GM18909 (cell line): ENCODE measurements around the gene STH.

Source experiments
- ATAC-seq: cut with Tn5 transposase; IDR thresholded peaks from one replicate; pipeline ENCODE4 v1.9.1; 2021; ENCODE audit warnings: mild to moderate bottlenecking; ENCODE audit not compliant: unreplicated experiment, poor library complexity

Gene STH

DNA sequence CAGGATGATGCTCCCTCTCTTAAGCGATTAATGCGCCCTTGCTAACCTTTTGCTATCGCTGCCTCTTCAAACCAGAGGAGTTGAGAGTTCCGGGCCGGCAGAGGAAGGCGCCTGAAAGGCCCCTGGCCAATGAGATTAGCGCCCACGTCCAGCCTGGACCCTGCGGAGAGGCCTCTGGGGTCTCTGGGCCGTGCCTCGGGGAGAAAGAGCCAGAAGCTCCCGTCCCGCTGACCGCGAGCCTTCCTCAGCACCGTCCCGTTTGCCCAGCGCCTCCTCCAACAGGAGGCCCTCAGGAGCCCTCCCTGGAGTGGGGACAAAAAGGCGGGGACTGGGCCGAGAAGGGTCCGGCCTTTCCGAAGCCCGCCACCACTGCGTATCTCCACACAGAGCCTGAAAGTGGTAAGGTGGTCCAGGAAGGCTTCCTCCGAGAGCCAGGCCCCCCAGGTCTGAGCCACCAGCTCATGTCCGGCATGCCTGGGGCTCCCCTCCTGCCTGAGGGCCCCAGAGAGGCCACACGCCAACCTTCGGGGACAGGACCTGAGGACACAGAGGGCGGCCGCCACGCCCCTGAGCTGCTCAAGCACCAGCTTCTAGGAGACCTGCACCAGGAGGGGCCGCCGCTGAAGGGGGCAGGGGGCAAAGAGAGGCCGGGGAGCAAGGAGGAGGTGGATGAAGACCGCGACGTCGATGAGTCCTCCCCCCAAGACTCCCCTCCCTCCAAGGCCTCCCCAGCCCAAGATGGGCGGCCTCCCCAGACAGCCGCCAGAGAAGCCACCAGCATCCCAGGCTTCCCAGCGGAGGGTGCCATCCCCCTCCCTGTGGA lies 16.0 kb upstream of the STH start:
- no peak for ATAC-seq

DNA sequence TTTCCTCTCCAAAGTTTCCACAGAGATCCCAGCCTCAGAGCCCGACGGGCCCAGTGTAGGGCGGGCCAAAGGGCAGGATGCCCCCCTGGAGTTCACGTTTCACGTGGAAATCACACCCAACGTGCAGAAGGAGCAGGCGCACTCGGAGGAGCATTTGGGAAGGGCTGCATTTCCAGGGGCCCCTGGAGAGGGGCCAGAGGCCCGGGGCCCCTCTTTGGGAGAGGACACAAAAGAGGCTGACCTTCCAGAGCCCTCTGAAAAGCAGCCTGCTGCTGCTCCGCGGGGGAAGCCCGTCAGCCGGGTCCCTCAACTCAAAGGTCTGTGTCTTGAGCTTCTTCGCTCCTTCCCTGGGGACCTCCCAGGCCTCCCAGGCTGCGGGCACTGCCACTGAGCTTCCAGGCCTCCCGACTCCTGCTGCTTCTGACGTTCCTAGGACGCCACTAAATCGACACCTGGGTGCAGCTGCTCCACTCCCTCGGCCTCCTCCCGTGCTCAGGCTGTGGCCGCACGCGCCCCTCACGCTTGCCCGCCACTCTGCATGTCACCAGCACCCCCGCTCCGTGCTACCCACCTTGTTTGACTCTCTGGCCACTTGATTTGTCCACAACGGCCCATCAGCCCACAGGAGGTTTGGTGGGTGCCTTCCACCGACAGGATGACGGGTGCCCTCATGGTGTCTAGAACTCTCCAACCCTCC lies 15.3 kb upstream of the STH start:
- no peak for ATAC-seq

DNA sequence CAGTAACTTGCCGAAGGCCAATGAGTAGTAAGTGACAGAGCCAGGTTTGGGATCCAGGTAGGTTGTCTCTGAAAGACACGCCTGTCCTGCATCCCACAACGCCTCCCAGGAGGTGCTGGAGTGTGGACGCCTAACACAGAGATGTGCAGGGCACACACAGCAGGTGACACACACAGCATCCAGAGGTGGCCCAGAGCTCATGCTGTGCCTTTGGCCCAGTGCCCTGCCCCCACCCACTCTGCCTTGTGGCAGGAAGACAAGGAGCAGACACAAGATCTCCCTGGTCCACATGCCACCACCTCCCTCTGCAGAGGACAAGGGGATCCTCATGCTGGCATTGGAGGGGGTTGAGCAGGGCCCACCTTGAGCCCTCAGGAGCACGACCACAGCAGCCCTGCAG lies 14.7 kb upstream of the STH start:
- ATAC-seq = no peak

DNA sequence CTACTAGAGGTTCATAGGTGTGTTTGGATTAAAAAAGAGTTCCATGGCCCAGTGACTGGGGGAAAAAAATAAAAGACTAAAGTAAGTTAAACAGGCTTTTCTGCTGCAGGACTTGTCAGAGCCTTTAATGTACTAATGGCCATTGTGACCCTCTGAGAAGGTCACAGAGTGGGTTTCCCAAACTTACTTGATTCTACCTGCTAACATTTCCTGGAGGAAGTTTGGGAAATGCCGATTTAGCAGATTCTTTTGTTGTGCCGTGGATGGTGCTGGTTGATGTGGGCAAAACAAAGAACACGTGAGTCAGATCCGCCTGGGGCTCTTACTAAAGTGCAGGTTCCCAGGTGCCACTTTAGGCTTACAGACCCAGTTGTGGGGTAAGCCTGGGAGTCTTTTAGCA lies 13.6 kb upstream of the STH start:
- no peak for ATAC-seq

DNA sequence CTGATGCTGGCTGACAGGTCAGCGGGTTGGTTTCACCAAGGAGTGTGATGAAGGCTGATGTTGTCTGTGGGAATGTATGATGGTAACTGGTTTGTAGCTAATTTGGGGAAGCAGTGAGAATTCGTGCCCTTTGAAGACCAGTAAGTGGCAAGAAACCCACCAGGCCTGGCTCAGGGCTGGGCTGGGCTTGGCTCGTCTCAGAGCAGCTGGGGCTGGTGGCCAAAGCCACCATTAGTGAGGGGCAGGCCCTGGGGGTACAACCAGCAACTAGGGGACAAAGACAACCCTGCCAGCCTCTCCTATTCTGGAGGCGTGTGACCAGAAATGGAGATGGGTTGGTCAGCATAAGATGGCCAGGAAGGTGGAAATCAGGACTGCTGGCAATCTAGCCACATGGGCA lies 13.0 kb upstream of the STH start:
- no peak for ATAC-seq

DNA sequence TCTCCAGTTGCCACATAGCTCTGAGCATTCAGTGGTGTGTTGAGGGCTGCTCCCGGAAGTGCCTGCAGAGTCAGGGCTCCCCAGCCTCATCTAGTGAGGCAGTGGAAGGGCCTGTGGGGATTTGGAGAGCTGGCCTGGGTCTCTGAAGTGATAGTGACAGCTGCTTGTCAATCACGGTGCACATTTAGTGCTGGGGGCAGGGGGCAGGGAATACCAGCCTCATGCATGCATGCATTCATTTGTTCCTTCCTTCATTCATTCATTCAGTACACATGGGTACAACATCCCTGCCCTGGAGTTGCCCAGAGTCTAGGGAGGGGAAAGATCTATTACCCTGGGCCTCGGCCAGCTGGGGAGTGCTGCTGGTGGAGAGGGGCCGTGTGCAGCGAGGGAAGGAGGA lies 11.3 kb upstream of the STH start:
- no peak for ATAC-seq

DNA sequence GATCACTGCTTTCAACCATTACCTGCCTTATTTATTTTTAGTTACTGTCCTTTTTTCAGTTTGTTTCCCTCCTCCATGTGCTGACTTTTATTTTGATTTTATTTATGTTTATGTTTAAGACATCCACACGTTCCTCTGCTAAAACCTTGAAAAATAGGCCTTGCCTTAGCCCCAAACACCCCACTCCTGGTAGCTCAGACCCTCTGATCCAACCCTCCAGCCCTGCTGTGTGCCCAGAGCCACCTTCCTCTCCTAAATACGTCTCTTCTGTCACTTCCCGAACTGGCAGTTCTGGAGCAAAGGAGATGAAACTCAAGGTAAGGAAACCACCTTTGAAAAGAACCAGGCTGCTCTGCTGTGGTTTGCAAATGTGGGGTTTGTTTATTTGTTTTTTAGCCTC lies 9.3 kb upstream of the STH start:
- ATAC-seq = no peak

DNA sequence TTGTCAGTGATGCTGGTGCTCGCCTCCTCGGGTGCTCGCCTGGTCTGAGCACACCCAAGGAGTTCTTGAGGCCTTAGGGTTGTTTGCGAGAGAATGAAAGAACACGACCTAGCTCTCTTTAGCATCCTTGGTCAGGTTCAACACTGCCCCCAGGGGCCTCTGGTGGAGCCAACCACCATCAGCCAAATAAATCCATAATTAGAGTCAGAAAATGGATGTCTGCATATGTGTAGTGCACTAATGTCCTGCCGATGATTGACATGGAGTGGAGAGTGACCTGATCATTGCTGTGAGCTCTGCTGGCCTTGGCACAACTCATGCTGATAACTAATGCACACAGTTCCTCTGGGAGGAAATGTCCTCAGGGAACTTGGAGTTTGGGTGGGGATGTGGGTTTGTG lies 8.2 kb upstream of the STH start:
- no peak for ATAC-seq

DNA sequence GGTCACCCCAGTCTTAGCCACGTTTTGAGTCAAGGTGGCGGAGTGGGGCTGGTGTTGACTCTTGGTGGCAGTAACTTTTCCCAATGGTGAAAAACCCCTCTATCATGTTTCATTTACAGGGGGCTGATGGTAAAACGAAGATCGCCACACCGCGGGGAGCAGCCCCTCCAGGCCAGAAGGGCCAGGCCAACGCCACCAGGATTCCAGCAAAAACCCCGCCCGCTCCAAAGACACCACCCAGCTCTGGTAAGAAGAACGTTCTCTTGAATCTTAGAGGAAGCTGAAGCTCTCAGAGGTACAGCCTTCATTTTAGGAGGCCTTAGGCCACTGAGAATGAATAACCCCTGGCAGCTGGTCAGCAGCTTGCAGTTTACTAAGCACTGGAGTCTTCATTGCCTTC lies 7.7 kb upstream of the STH start:
- ATAC-seq = no peak

DNA sequence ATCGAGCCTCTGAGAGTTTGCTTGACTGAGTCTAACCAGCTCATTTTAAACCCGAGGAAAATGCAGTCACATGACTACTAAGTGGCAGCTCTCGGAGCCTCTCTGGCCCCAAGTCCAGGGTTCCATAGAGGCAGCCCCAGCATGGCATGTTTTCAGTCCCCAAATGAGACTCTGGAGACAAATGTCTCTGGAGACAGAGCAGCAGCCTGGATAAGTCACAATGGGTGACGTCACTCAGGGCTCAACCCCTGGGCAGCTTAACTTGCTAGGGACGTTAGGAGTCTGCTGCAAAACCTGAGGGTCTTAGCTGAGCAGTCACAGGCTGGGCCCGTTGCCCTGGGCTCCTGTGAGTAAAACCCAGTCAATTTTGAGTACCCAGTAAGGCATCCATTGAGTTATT lies 6.9 kb upstream of the STH start:
- no peak for ATAC-seq

DNA sequence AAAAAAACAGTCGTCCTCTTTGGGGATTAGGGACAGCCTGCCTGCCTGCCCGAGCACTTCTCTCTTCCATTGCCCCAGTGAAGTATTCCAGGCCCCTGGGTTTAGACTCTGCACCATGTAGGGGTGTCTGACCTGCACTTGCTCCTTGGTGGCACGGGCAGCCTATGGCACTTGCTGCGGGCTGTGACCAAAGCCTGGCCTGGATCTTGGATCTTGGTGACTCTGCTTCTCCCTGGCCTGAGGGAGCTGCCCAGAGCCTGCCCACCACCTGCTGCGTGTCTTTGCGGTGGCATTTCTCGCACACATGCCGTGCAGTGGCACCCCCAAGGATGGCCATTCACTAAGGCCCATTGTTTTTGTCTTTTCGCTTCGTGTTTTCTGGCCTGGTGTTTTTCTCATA lies 6.1 kb upstream of the STH start:
- no peak for ATAC-seq

DNA sequence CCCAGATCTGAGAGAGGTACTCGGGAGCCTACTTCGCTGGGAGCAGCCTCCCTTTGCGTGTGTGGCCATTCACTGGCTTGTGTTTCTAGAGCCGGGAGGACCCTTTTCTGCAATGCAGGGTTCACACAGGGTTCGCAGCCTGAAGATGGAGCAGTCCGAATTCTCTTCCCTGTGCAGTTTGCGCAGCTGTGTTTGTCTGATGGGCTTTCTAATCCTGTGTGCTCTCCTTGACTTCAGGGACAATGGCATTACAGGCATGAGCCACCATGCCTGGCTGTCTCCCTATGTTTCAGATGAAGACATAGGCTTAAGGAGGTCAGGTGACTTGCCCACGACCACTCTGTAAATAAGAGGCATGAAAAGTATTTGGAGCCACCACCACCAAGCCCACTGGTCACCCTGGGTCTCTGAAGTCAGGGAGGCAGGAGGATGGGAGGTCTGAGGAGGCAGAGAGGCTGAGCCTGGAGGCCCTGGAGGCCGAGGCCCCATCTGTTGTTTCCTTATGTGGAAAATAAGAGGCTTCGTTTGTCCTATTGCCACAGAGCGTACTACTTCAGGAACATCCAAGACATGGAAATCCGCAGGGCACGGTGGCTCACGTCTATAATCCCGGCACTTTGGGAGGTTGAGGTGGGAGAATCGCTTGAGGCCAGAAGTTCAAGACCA lies 5.0 kb upstream of the STH start:
- no peak for ATAC-seq

DNA sequence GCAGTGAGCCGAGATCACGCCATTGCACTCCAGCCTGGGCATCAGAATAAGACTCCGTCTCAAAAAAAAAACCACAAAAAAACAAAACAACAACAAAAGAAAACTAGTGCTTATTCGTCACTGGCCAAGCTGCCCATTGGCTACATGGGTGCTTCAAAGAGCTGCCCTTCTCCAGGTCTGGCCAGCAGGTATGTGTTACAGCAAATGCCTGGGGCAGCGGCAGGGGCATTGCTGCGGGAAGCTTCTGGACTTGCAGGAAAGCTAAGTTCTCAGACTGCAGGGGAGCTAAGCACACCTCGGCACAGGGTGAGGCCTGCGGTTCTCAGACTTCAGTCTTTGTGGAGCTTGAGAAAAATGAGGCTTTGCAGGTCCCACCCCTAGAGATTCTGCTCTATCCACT lies 4.1 kb upstream of the STH start:
- ATAC-seq = no peak

DNA sequence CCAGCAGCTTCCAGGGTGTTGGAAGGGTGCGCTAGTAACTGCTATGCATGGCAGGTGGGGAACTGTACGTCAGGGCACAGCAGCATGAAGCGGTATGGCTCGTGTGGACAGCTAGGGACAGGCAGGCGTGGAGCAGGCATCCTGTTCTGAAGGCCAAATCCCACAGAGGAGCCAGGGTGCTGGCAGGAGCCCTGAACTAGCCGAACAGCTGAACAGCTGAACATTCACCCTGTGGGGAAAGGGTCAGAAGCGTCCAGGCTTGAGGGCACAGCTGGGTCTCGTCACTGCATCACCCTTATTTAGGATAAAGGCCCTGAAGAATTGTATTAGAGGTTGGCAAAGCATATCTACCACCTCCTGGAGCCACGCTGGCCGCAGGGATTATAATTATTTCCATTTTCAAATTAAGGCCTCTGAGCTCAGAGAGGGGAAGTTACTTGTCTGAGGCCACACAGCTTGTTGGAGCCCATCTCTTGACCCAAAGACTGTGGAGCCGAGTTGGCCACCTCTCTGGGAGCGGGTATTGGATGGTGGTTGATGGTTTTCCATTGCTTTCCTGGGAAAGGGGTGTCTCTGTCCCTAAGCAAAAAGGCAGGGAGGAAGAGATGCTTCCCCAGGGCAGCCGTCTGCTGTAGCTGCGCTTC lies 3.3 kb upstream of the STH start:
- ATAC-seq = no peak

DNA sequence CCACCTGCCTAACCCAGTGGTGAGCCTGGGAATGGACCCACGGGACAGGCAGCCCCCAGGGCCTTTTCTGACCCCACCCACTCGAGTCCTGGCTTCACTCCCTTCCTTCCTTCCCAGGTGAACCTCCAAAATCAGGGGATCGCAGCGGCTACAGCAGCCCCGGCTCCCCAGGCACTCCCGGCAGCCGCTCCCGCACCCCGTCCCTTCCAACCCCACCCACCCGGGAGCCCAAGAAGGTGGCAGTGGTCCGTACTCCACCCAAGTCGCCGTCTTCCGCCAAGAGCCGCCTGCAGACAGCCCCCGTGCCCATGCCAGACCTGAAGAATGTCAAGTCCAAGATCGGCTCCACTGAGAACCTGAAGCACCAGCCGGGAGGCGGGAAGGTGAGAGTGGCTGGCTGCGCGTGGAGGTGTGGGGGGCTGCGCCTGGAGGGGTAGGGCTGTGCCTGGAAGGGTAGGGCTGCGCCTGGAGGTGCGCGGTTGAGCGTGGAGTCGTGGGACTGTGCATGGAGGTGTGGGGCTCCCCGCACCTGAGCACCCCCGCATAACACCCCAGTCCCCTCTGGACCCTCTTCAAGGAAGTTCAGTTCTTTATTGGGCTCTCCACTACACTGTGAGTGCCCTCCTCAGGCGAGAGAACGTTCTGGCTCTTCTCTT lies 2.6 kb upstream of the STH start:
- no peak for ATAC-seq

DNA sequence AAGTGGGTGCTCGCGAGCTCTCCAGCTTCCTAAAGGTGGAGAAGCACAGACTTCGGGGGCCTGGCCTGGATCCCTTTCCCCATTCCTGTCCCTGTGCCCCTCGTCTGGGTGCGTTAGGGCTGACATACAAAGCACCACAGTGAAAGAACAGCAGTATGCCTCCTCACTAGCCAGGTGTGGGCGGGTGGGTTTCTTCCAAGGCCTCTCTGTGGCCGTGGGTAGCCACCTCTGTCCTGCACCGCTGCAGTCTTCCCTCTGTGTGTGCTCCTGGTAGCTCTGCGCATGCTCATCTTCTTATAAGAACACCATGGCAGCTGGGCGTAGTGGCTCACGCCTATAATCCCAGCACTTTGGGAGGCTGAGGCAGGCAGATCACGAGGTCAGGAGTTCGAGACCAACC lies 1.9 kb upstream of the STH start:
- ATAC-seq = no peak

DNA sequence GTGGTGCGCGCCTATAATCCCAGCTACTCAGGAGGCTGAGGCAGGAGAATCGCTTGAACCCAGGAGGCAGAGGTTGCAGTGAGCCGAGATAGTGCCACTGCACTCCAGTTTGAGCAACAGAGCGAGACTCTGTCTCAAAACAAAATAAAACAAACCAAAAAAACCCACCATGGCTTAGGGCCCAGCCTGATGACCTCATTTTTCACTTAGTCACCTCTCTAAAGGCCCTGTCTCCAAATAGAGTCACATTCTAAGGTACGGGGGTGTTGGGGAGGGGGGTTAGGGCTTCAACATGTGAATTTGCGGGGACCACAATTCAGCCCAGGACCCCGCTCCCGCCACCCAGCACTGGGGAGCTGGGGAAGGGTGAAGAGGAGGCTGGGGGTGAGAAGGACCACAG lies 1.4 kb upstream of the STH start:
- no peak for ATAC-seq

DNA sequence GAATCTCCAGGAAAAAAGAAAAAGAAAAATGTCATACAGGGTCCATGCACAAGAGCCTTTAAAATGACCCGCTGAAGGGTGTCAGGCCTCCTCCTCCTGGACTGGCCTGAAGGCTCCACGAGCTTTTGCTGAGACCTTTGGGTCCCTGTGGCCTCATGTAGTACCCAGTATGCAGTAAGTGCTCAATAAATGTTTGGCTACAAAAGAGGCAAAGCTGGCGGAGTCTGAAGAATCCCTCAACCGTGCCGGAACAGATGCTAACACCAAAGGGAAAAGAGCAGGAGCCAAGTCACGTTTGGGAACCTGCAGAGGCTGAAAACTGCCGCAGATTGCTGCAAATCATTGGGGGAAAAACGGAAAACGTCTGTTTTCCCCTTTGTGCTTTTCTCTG lies 845 bp downstream of the STH start:
- ATAC-seq = no peak

DNA sequence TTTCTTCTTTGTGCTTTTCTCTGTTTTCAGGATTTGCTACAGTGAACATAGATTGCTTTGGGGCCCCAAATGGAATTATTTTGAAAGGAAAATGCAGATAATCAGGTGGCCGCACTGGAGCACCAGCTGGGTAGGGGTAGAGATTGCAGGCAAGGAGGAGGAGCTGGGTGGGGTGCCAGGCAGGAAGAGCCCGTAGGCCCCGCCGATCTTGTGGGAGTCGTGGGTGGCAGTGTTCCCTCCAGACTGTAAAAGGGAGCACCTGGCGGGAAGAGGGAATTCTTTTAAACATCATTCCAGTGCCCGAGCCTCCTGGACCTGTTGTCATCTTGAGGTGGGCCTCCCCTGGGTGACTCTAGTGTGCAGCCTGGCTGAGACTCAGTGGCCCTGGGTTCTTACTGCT lies 1.2 kb downstream of the STH start:
- ATAC-seq = no peak

DNA sequence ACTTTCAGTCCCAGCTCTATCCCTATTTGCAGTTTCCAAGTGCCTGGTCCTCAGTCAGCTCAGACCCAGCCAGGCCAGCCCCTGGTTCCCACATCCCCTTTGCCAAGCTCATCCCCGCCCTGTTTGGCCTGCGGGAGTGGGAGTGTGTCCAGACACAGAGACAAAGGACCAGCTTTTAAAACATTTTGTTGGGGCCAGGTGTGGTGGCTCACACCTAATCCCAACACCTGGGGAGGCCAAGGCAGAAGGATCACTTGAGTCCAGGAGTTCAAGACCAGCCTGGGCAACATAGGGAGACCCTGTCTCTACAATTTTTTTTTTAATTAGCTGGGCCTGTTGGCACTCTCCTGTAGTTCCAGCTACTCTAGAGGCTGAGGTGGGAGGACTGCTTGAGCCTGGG lies 1.7 kb downstream of the STH start:
- no peak for ATAC-seq
